ENCODE results near the gene RGS8.

RGS8 gene

DNA sequence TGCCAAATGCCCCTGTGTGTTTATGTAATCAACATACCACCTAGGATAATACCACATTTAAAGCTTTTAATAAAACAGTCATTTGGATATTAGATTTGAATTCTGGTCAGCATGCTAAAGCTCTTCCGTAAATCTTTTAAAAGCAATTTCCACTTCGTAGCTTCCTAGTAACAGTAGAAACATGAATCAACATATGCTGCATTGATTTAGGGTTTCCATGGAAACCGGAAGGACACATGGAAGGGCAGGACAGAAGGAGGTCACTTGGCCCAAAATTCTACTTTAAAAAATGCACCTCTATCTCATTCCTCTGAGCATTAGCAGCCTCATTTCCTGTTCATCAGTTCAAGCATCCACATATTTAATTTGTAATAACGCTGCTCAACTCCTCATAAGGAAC, 8.1 kb downstream of the RGS8 start:
- TF ChIP-seq, protein P1, sequence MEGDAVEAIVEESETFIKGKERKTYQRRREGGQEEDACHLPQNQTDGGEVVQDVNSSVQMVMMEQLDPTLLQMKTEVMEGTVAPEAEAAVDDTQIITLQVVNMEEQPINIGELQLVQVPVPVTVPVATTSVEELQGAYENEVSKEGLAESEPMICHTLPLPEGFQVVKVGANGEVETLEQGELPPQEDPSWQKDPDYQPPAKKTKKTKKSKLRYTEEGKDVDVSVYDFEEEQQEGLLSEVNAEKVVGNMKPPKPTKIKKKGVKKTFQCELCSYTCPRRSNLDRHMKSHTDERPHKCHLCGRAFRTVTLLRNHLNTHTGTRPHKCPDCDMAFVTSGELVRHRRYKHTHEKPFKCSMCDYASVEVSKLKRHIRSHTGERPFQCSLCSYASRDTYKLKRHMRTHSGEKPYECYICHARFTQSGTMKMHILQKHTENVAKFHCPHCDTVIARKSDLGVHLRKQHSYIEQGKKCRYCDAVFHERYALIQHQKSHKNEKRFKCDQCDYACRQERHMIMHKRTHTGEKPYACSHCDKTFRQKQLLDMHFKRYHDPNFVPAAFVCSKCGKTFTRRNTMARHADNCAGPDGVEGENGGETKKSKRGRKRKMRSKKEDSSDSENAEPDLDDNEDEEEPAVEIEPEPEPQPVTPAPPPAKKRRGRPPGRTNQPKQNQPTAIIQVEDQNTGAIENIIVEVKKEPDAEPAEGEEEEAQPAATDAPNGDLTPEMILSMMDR (IDR thresholded peaks at IDR 0.05) = no peak

GRCh38 chr1:182674346-182675246, 9.8 kb downstream of the RGS8 start:
- TF ChIP-seq, protein P1 (IDR thresholded peaks at IDR 0.05) = no peak

DNA sequence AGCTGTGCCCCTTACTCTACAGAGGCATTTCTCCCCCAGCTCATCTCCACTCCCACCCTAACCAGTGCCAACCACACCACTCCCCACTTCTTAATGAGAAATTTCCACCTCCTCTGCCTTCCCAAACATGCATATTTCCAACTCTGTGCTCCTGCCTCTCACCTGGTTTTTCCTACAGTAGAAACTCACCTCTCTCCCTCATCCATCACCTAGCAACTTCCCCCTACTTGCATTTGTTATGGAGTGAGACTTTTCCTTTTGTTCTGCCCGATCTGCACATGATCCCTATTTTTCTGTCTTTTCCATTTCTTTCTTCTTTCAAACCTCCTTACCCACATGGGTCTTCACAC, 11.9 kb downstream of the RGS8 start:
- TF ChIP-seq, protein P1 (IDR thresholded peaks at IDR 0.05) = no peak

DNA sequence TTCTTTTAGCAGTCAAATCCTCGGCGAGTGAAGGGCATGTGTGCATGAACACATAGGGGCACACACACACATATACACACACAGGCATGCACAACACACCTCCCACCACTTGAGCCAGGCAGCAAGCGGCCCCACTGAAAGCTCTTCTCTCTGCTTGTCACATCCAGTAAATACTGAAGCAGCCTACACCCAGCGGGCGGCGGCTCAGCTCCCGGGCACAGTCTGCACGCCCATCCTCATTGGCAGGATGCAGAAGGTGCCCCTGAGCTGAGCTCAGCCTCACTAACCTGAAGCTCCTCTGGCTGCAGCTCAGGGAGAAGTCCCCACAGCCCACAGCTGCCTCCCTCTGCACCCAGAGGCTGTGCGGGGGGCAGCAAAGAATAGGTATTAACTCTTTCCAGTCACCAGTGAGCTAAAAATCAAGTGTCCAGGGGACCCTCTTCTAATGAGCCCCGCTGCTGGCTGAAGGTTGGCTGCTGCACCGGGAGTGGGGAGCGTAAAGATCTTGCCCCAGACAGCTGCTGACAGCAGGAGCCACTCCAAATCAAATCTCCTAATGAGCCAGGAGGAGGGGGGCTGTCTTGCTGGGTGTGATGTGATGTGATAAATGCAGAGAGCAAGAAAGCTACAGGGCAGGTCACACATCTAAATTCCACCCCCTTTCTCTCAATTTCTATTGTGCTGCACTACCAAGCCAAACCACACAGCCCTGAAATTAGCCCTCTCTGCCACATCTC, 12.5 kb downstream of the RGS8 start:
- TF ChIP-seq, protein P1 (IDR thresholded peaks at IDR 0.05) = no peak

- TF ChIP-seq, protein P1 (IDR thresholded peaks at IDR 0.05) = no peak
Measured at GRCh38 chr1:182670032-182670749, 14.2 kb downstream of the RGS8 start.

DNA sequence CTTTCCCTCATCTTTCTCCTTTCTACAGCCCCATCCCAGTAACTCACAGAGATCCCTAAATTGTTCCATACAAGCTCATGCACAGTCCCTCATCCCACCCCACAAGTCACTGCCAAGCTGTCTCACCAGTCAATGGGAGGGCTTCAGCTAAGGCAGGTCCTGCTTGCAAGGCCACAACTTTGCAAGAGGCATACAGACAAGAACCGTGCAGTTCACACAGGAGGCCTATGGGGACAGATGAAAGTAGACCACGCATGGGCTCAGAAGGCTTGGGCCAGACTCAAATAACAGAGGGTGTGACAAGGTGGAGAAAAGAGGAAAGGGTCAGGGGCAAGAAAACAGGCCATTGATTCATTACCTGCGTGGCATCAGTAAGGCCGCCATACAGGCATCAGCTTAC, 15.1 kb downstream of the RGS8 start:
- TF ChIP-seq, protein P1 (IDR thresholded peaks at IDR 0.05) = no peak

DNA sequence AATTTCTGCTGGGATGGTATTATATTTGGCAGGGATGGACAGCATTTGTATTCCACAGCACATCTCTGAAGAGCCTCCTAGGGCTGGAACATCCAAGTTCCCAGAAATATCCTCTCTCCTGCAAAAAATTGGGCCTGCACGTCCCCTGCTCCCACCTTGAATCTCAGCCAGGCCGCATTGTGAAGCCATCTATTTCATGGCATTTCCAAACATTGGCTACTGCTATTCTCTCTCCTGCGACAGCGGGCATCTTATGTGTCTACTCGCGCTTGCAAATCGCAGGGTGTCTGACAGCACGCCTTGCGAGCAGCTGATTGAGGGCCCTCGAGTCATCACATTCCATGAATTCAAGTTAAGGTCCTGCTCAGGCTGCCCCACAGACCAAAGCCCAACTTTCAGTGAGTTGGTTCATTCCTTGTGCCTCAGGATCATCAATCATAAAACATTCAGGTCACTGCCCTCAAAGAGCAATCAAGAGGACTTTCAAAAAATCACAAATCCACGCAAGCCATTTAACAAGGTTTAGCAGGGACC, 15.8 kb downstream of the RGS8 start:
- TF ChIP-seq, protein P1 (IDR thresholded peaks at IDR 0.05) = no peak
